Breast epithelium (tissue), 3 donors: ENCODE data around the gene DLG1.

ENCODE experiments used
- CTCF ChIP-seq, 3 donors: fragments of 450-650 bp; IDR thresholded peaks; one replicate each; pipeline ENCODE4 v1.5.1; 2016 to 2017; ENCODE audit warnings: antibody characterized with exemption in 3 of 3, mild to moderate bottlenecking in 3 of 3, moderate library complexity in 3 of 3
- POLR2A ChIP-seq: fragments of 450-650 bp; IDR thresholded peaks from one replicate; pipeline ENCODE4 v1.6.1; 2016; ENCODE audit warnings: antibody characterized with exemption, mild to moderate bottlenecking, moderate library complexity
- POLR2AphosphoS5 ChIP-seq, 3 donors: sonication (generic); formaldehyde crosslinking; IDR thresholded peaks; one replicate each; pipeline ENCODE4 v1.6.1; 2017; ENCODE audit warnings: antibody characterized with exemption in 3 of 3

GRCh38 chr3:197249542-197249941 is 48.9 kb downstream of the DLG1 start:
- no peak for TF ChIP-seq CTCF (IDR thresholded peaks at IDR 0.05)
- TF ChIP-seq POLR2A: no peak
- TF ChIP-seq POLR2AphosphoS5 (IDR thresholded peaks at IDR 0.05): no peak
